KG1 (cell line): ENCODE measurements around the gene KCTD21.
A peak's percentile ranks its signal among the peaks of the same experiment; 100 is the strongest.
"Not testable (repeated sequence)": the region's sequence is repeated elsewhere in the genome, so short reads cannot be mapped to it uniquely, and the experiment has no call there.

Experiments used
- DNase-seq: peaks from one replicate; lab custom pipeline; 2025; lab: John Stamatoyannopoulos, UW

KCTD21 gene, protein sequence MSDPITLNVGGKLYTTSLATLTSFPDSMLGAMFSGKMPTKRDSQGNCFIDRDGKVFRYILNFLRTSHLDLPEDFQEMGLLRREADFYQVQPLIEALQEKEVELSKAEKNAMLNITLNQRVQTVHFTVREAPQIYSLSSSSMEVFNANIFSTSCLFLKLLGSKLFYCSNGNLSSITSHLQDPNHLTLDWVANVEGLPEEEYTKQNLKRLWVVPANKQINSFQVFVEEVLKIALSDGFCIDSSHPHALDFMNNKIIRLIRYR

GRCh38 chr11:78188286-78189173, at the start of gene KCTD21, which contains the start of gene USP35:
Gene KCTD21 (minus strand): TSS chr11:78188626. CDS start chr11:78174554, 14,072 bp downstream.
Gene USP35 (plus strand): TSS chr11:78188919. CDS start chr11:78196246, 7,327 bp downstream.
- peak; percentile 94 for DNase-seq

DNA sequence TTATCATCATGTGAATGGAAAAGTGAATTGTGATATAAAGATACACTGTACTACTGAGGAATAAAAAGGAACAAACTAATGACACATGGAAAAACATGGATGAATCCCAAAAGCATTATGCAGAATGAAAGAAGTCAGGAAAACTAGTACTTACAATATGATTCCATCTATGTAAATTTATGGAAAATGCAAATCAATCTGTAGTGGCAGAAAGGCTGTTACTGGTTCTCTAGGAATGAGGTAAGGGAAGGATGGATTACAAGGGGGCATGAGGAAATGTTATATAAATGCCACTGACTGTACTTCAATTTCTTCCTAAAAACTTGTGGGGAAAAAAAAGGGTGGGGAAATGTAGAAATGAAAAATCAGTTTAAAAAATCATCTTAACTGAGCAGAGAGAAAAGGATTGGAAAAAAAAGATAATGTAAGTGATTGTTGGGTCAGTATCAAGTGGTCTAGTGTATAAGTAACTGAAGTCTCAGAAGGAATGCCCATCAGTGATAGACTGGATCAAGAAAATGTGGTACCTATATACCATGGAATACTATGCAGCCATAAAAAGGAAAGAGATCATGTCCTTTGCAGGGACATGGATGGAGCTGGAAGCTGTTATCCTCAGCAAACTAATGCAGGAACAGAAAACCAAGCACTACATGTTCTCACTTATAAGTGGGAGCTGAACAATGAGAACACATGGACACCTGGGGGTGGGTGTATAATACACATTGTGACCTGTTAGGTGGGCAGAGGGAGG, 49.0 kb upstream of the KCTD21 start:
- no peak for DNase-seq

DNA sequence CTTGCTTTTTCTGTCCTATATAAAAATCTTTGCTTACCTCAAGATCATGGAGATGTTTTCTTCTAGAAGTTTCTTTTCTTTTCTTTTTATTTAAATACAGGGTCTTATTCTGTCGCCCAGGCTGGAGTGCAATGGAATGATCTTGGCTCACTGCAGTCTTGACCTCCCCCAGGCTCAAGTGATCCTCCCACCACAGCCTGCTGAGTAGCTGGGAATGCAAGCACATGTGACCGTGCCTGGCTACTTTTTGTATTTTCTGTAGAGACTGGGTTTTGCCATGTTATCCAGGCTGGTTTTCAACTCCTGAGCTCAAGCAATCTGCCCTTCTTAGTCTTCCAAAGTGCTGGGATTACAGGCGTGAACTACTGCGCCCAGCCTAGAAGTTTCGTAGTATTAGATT, 45.6 kb upstream of the KCTD21 start:
- no peak for DNase-seq

DNA sequence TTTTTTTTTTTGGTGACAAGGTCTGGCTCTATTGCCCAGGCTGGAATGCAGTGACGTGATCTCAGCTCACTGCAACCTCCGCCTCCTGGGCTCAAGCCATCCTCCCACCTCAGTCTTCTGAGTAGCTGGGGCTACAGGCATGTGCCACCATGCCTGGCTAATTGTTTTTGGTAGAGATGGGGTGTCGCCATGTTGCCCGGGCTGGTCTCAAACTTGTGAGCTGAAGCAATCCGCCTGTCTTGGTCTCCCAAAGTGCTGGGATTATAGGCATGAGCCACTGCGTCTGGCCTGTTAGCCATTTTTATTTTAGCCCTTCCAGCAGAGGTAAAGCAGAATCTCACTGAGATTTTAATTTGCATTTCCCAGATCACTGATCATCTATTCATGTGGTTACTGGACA, 44.6 kb upstream of the KCTD21 start:
- not testable (repeated sequence) for DNase-seq

DNA sequence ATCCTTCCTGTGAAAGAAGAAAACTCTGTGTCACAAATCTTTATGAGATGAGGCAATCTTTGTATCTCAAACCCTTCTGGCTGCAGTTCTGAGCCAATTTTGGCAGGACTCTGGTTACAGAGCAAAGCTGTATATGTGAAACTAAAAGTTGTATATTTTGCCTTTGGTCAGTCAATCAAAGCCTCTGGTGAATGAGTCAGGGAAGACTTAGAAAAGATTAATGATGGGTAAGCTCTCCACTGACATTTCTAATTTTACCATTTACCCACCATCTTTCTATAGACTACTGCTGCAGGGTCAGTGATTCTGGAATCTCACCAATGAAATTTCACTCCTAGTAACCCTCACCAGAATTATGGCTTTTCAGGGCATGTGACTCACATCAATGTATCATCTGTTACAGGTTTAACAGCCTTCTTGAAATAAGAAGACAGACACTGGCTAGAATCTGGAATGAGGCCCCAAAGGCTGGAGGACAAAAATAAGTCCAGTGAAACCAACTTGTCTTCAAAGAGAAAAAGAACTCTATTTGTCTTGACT, 43.6 kb upstream of the KCTD21 start:
- DNase-seq: no peak

- DNase-seq: no peak
Observed at GRCh38 chr11:78230161-78230877, 41.9 kb upstream of the KCTD21 start.

GRCh38 chr11:78229106-78229505, 40.7 kb upstream of the KCTD21 start:
- DNase-seq: no peak

- peak; percentile 64 for DNase-seq
Observed at GRCh38 chr11:78228467-78228866, 40.0 kb upstream of the KCTD21 start.

- DNase-seq: no peak
Observed at GRCh38 chr11:78227921-78228320, 39.5 kb upstream of the KCTD21 start.

DNA sequence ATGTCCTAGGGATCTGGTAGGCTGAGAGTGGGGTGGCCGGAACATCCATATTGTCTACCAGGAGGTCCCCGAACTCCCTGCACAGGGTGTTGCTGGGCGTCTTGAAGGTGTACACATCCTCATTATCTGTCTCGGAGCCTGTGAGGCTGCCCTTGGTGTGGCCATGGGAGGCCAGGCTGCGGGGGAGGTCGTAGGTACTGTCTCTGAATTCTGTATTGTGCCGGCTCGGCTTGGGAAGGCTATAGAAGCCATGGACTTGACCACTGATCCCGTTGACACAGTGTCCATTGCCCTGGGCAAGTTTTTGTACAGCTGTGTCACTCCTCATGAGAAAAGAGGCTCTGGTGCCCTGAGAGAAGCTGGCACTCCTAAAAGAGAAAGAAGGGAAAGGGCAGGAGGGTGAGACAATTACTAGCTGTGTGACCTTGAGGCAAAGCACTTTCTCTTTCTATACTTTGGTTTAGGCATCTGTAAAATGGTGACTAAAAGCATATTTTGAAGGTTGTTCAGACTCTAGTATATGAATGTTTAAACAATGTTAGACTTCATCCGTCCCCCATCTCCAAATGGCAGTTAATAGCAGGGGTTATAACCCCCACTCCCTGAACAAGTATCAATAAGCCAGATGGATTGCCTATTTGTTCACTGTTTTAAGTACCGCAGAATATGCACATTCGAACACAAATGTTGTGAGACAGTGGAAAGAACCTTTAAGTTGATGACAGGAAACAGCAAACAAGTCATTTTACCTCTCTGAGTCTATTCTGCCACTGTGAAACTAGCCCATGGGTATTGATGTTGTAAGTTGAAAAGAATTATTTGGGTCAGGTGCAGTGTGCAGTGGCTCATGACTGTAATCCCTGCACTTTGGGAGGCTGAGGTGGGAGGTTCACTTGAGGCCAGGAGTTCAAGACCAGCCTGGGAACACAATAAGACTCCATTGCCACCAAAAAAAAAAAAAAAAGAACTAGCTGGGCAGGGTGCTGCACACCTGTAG, 38.6 kb upstream of the KCTD21 start:
- no peak for DNase-seq

DNA sequence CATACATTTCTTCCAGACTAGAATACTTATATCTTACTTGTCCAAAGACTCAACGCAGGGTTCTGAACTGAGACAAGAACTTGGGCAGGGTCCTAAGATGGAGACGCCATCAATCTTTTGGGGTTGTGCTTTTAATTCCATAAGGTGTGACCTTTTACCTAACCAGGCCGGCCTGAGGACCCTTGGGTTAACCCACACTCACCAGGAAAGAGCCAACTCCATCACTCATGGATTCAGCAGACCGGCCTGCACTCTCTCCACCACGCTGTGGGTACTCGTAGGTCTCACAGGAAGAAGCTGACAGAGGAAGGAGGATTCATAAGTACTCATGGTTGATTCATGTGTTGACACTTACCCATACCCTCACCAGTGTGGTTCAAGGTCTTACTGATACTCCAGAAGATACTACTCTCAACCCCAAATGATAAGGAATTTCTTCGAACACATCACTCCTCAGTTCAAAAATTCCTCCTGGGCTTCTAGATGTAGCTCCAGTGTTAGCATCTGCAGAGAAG, 36.5 kb upstream of the KCTD21 start:
- DNase-seq: no peak

DNA sequence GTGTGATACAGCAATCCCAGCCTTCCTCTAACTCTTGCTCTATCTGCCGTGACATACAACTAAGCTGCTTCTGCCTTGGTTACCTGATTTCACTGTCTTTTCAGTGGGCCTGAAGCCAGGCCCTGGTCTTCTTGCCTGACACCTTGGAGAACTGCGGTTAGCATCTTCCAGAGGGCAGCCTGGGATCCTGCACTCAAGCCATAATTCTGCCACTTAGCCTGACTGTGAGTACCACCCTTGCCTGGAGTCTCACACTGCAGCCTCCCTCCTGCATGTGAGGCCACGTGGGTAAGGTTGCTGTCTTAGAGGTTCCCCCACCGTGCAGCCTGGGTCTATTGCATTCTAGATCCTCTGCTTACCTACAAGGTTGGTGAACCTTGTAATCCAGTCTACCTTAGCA, 36.1 kb upstream of the KCTD21 start:
- DNase-seq: no peak

DNA sequence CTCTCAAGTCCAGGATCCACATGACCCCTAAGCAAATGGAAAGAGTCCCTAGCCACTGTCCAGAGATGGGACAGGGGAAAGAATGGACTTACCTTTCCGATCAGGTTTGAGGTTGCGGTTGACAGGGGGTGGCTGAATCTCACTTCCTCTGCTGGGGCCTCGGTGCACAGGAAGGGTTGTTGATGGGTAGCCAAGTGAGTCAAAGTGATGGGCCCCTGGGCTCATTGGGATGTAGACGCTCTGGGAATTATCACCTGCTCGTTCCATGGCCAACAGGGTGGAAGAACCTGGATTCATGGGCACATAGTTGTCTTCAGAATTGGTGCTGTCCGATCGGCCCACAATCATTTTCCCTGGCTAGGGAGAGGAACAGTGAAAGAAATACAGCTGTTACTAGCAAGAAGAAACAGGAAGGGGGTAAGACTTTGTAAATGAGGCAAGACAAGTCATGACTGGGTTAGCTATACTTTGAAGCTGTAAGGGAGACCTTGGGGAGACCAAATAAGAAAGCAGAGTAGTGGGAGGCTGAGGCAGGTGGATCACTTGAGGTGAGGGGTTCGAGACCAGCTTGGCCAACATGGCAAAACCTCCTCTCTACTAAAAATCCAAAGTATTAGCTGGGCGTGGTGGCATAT, 35.0 kb upstream of the KCTD21 start:
- DNase-seq: no peak

DNA sequence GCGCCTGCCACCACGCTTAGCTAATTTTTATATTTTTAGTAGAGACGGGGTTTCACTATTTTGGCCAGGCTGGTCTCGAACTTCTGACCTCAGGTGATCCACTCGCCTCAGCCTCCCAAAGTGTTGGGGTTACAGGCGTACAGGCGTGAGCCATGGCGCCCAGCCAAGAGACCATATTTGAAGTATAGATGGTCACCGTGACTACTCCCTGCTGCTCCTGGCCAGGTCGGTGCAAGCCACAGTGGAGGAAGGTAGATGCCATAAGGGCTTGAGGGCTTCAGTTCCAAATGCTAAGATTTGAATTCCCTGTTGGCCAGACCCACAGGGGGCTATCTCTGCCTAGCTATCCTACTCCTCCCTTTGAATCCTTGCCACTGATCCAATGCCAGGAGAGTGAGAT, 34.3 kb upstream of the KCTD21 start:
- not testable (repeated sequence) for DNase-seq

DNA sequence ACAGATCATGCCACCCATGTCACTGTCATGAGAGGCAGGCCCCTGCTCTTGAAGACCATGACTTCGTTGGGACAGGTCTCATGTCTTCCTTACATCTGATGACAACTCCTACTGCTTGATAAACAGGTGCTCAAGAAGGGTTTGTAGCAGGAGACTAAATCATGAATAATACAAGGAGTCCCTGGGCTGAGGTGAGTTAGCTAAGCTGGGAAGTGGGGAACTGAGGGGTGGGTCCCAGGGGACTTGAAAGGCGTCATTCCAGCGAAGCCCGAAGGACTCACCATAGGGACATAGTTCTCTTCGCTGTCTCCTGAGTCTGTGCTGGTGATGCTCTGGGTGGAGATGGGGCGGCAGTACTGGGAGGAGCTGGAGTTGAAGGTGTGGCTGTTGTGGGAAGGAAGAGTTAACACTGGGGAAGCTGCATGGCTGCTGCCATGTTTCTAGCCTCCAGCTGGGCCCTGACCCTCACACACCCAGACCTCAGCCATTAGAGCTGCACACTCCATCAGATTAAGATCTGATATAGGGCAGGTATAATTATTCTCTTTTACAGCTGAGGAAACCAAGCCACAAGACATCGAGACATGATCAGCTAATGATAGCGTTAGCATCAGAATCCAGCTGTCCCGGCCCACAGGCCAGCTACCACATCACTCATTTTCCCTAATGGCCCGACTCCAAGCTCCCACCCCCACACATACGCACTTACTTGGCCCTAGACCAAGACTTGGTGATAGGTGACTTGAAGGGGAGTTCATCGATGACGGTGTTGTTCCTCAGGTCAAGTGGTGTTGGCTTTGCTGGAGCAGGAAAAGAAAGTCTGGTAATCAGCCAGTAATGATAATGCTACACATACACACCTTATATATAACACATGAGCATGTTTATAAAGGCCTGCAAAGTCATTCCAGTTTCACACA, 33.2 kb upstream of the KCTD21 start:
- no peak for DNase-seq

GRCh38 chr11:78220218-78221157, 32.1 kb upstream of the KCTD21 start:
- no peak for DNase-seq

GRCh38 chr11:78219493-78220217, 31.2 kb upstream of the KCTD21 start:
- no peak for DNase-seq
